GM15510 (cell line): ENCODE results near the gene PTGIS.

Source experiments
- POLR2A ChIP-seq: IDR thresholded peaks from 3 replicates; pipeline ENCODE4 v1.6.1; 2011; ENCODE audit warnings: borderline replicate concordance; ENCODE audit not compliant: insufficient read length; ENCODE audit errors: extremely low read depth

PTGIS gene

DNA sequence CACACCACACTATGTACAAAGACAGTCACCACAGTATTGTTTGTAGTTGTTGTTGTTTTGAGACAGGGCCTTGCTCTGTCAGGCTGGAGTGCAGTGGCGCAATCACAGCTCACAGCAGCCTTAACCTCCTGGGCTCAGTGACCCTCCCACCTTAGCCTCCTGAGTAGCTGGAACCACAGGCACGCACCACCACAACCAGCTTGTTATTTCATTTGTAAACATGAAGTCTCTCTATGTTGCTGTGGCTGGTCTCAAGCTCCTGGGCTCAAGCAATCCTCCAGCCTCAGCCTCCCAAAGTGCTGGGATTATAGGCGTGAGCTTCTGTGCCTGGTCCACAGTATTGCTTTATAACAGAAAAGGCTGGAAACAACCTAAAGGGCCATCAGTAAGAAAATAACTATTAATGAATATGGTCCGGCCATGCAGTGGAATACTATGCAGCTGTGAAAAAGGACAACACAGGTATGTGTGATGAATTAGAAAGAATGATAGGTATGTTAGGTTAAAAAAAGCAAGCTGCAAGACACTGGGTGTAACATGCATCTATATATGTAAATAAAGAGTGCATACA lies 30.0 kb upstream of the PTGIS start:
- no peak for TF ChIP-seq POLR2A

DNA sequence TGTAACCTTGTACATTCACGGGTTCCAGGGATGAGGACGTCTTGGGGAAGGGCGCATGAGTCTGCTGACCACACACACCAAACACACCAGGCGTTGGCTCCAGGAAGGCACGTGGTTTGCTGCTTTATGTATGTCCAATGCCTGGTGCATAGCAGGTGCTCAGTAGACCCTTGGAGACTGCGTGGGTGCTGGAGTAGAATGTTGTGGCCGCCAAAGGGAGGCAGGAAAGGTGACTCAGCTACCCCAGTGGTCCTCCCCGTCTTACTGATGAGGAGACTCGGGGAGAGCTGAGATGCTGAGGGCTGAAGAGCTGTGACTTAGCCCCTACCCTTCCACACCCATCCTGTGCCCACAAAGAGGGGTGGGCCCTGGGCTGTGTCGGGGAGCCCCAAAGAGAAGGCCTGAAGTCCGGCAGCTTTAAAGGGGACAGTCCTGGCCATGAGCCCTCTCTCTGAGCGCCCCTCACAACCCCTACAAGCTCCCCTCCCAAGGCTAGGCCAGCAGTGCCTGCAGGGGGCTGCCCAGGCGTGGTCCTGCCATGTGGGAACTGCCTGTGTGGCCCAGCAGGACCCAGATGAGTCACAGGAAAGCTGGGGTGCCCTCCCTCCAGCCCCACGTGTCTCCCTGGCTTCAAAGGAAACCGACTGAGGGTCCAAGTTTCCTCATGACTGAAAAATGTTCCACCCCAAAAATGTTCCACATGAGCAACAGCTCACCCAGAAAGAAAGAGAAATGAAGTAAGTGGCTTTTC lies 28.0 kb upstream of the PTGIS start:
- TF ChIP-seq POLR2A: no peak

DNA sequence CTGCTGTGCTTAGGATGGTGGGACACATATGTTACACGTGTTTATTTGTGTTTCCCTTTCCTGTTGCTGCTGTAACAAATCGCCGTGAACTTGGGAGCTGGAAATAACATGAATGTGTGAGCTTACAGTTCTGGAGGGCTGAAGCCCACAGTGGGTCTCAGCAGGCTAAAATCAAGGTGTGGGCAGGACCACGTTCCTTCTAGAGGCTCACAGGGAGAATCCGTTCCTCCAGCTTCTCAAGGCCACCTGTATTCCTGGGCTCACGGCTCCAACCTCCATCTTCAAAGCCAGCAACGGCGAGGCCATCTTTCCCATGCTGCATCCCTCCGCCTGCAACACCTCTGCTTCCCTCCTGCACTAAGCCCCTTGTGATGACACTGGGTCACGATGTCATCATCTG lies 27.4 kb upstream of the PTGIS start:
- no peak for TF ChIP-seq POLR2A

DNA sequence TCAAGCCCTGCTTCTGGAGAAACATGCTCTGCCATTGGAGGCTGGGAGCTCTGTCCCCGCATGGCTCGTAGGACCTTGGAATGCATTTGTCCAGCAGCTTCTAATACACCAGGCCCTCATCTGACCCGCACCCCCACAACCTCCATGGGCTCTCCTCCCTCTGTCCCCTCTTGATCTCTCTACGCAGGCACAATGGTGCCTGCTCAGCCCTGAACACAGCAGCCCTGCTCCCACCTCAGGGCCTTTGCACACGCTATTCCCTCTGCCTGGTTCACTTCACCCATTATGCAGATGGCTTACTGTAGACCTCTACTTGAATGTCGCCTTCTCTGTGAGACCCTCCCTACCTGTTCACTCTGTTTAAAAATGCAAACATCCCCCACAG lies 27.0 kb upstream of the PTGIS start:
- no peak for TF ChIP-seq POLR2A

DNA sequence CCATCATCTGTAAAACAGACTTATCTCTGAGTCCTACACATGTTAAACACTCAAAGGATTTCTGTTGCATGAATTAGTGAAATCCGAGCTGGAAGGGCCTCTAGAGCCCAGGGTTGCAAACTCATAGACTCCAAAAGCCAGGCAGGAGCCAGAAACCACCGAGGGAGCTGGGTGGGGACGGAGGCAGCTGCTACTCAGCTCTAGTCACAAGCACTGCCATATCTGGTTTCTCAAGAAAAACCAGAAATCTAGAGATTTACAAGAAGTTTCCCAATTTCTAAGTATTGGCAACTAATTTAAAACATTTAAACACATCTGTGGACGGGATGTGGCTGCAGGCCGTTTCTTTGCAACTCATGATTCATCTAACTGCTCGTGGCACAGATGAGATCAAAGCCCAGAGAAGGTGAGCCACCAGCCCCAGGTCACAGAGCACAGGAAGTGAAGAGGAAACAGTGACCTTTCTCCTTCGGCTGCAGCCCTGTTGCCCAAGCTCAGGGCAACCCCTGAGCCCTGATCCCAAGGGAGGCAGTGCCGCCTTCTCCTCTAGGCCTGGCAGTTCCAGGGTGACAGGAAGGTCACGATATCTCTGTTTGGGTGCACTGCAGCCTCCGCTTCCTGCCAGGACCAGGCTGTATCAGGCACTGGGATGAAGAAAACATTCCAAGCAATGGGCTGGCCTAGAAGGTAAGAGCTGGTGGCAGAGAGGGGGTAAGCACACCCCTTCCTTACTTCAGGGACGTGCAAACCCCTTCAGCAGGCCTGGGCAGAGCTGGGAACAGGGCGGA lies 26.4 kb upstream of the PTGIS start:
- TF ChIP-seq POLR2A: no peak

DNA sequence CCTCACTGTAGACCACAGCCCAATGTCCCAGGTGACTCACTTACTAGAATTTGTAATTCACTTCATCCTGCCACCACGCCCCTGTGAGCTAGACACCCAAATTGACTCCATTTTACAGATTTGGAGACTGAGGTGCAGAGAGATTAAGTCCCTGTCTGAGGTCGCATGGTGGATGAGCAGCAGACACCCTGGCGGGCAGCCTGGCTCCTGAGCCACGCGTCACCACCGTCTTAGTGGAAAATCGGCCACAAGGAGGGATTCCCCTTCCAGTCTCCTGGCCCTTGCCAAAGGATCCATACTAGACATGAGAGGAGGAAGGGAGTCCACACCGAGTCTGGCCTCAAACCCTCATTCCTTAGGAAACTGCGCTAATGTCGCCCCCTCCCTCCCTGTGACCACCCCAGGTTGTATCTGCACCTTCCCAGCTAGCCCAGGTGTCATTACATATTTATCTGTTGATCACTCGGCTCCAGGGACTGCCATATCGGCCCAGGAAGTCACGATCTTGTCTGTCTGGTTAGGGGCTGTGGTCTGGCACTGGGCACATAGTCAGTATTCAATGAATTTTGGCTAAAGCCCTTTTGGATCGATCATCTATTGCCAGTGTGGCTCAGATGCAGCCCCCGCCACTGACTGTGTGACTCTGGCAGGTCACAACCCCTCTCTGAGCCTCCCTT lies 25.7 kb upstream of the PTGIS start:
- TF ChIP-seq POLR2A: no peak

DNA sequence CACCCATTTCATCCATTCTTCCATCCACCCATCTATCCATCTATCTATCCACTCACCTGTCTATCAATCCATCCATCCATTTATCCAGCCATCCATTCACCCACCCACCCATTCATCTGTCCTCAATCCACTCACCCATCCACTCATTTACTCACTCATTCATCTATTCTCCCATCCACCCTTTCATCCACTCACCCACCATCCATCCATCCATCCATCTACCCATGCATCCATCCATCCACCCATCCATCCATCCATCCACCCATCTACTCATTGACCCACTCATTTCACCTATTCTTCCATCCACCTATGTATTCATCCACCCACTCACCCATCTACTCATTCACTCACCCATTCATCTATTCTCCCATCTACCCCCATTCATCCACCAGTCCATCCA lies 24.2 kb upstream of the PTGIS start:
- TF ChIP-seq POLR2A: no peak

DNA sequence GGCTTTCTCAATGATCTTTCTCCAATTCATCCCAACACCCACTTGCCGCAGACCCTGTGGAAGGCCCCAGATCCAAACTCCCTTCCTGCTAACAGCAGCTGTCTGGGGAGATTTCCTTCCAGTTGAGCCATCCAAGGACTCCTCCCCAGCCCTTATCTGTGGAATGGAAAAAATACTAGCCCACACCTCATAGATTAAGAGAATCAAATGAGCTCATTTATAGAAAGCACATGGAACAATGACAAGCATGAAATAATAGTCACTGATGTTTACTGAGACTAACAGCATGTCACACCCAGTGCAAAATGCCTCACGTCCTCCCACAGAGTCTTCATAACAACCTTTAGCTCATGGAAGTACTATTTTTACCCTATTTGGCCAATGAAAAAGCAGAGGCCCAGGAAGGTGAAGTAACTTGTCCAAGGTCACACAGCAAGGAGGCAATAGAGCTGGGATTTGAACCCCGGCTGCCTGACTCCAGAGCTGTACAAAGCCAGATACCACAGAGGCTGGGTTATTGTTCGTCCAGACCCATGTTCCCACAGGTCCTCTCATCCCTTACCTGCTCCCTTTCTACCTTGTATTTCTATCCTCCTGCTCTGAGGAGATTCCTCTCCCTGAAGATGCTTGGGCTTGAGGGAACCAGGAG lies 23.4 kb upstream of the PTGIS start:
- TF ChIP-seq POLR2A: no peak

DNA sequence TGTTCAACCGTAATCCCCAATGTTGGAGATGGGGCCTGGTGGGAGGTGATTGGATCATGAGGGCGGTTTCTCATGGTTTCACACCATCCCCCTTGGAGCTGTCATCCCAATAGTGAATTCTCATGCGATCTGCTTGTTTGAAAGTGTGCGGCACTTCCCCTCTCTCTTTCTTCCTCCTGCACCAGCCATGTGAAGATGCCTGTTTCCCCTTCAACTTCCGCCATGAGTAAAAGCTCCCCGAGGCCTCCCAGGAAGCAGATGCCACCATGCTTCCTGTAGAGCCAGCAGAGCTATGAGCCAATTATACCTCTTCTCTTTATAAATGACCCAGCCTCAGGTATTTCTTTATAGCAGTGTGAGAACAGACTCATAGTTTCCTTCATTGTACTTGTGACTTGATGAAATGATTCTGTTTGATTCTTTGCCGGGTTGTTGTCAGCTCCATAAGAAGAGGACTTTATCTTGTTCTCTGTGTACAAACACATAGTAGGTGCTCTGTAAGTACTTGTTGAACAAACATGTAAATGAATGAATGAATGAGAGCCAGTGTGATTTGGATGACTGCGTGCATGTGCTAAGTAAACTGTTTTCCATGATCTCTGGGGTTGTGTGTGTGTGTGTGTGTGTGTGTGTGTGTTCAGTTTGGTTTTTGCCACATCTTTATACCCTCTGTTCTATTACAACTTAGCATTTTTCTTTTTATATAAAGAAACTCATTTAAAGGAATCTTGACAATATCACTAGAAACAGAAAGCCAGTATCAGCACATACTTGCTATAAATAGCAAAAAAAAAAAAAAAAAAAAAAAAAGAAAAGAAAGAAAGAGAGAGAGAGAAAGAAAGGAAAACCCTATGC lies 22.5 kb upstream of the PTGIS start:
- TF ChIP-seq POLR2A: no peak

DNA sequence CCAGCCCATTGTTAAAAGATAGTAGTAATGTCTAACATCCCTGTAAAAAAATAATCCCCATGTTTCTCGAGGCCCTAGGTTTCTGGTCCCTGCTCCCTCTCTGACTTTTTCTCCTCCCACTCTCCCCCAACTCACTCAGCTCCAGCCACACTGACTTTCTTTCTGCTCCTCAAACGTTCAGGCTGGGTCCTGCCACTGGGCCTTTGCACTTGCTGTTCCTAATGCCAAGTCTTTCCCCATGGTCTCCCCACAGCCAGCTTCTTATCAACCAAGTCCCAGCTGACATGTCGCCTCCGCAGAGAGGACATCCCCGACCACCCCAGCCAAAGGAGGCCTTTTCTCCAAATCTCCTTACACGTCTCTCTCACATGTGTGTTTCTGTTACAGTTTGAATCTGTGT lies 21.8 kb upstream of the PTGIS start:
- no peak for TF ChIP-seq POLR2A

DNA sequence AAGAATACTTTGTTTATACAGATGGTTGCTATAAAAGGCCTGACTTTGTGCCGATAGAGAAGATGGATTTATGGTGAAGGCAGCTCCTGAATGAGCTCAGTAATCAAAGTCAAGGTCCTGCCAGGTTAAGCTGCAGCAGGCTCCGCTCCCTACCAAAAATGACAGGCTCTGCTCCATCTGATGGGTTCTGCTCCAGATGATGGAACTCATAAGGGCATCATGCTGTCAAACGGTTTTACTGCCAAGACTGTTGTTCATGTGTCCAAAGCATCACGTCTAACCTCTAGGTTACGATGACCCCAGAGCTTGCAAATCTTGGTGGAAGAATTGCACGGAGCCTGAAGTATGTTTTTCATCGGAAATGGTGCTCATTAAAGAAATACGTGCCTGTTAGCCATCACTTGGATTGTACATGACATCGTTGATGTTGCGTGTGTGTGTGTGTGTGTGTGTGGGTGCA lies 19.2 kb upstream of the PTGIS start:
- no peak for TF ChIP-seq POLR2A

DNA sequence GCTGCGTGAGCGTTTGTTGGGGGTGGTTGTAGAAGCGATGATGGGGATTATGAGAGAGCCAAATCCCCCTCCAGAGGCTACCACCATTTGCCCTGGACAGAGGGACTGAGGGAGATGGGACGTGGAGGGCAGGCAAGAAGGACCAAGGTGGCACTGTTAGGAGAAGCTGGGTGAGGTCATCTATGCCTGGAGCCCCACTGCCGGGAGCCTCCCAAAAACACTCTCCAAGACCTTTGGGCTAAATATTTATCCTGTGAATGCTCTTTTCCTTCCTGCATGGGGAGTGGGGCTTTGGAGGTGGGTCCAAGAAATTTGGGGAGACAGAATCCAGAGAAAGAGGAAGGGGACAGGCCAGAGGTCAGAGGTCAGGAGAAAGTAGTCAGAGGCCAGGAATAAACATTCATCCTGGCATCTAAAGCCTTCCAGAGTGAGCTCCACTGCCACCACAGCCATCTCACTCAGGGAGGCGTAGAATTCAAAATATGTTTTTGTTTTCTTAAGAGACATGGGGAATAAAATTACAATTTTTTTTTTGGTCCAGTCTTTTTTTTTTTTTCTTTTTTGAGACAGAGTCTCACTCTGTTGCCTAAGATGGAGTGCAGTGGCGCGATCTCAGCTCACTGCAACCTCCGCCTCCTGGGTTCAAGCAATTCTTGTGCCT lies 17.8 kb upstream of the PTGIS start:
- no peak for TF ChIP-seq POLR2A
